KOPT-K1 (cell line): ENCODE measurements around the gene TRPT1.

Source experiments
- H3K27ac ChIP-seq: fragments of 200-600 bp; sonication (generic); 2 replicates; pipeline ENCODE4 v1.5.1; 2016; ENCODE audit warnings: antibody characterized with exemption, mild to moderate bottlenecking, low read depth, low read length; ENCODE audit not compliant: poor library complexity, severe bottlenecking
- H3K36me3 ChIP-seq: fragments of 200-600 bp; sonication (generic); 2 replicates; pipeline ENCODE4 v1.5.1; 2017; ENCODE audit warnings: antibody characterized with exemption, mild to moderate bottlenecking, low read length, moderate library complexity; ENCODE audit not compliant: insufficient read depth
- H3K9me3 ChIP-seq: fragments of 200-600 bp; sonication (generic); 2 replicates; pipeline ENCODE4 v1.5.1; 2017; ENCODE audit warnings: antibody characterized with exemption, low read length, mild to moderate bottlenecking; ENCODE audit not compliant: insufficient read depth, poor library complexity, severe bottlenecking

Gene TRPT1

DNA sequence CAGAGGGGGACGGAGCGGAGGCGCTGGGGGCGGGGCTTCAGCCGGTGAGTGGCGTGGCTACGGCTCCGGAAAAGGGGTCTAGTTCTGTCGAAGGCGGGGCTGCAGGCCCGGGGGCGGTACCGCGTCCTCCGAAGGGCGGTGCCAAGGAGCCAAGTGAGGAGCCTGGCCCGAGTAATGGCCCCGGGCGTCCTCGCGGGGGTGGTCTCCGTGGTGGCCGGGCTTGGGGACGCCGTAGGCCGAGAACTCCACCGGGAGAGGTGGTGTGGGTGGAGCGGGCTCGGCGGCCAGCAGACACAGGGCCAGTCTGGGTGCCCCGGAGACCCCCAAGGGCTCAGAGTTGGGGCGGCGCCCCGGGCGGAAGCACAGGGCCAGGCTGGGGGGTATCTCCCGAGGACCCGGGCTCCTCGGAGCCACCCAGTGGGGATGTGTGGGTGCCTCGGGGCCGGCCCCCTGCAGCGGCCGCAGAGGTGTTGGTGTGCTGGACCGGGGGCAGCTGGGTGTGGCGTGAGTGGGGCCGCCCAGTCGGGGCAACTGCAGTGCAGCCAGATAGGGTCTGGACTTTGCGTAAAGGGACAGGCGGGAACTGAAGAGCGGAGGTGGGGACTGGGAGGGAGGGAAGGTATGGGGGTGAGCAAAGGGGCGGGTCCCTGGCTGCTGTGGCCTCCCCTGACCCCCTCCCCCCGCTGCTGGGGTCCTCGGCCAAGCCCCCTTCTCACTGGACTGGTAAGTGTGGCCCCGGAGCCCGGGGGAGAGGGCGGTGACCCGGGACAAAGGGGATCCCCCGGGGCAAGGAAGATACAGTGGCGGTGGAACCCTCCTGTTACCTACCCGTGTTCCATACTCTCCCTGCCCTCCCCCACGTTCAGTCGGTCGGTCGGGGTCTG lies 15.7 kb upstream of the TRPT1 start:
- Histone ChIP-seq H3K27ac (peak overlapping the region; percentile 91), H3K9me3 (no peaks in the 10 kb centered on the region), H3K36me3 (peaks cover 39% of the 10 kb centered on the region)

DNA sequence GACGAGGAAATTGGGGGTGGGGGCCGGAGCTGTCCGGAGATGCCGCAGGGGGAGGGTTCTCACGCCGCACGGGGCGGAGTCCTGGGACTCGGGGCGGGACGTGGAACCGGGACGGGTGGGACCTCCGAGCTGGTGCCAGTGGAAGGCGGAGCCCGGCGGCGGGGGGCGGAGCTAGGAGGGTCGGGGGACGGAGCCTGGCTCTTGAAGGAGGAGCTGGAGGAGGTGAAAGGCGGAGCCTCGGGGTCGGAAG lies 15.2 kb upstream of the TRPT1 start:
- H3K9me3 ChIP-seq = no peaks in the 10 kb centered on the region
- peaks cover 39% of the 10 kb centered on the region for H3K36me3 ChIP-seq
- peak overlapping the region; percentile 91 for H3K27ac ChIP-seq

DNA sequence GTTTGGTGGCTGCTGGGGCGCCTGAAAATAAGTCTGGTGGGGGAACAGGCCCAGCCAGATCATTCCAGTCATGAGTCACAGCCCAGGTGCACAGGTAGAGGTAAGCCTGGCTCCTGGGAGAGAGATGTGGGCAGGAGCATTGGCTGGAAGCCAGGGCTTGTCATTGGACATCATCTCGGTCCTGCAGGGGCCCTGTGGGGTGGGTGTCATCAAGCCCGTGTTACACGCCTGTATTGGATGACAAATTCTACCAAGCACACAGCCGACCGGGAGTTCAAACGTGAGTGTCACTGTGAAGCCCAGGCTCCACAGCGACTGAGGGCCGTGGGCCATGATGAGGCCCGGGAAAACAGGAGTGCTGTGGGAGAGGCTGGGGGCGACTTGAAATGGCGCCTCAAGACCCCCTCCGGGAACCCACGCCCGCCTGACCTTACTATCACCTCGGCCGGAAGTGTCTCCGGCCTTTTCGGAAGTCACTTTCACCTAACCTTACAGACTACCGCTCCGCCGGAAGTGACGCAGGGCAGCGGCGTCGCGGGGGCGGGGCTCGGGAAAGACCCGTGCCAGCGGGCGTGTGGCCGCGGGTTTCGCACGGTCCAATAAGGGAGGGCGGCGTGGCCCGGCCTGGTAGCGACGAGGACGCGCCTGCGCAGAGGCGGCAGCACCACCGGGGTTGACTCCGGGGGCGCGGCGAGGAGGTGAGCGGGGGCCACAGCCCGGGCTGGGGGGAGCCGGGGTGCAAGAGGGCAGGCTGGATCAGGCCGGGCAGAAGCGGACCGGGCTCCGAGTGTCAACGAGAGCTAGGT lies 14.7 kb upstream of the TRPT1 start, which contains the start of gene FKBP2:
TSS of gene FKBP2 (plus strand) at position 661 of the 806 bp plus-strand sequence. CDS start 1,293 bp downstream, outside the sequence.
- no peaks in the 10 kb centered on the region for H3K9me3 ChIP-seq
- H3K27ac ChIP-seq = peak within 1 kb of the TSS; percentile 91
- H3K36me3 ChIP-seq = peaks cover 39% of the 10 kb centered on the region

DNA sequence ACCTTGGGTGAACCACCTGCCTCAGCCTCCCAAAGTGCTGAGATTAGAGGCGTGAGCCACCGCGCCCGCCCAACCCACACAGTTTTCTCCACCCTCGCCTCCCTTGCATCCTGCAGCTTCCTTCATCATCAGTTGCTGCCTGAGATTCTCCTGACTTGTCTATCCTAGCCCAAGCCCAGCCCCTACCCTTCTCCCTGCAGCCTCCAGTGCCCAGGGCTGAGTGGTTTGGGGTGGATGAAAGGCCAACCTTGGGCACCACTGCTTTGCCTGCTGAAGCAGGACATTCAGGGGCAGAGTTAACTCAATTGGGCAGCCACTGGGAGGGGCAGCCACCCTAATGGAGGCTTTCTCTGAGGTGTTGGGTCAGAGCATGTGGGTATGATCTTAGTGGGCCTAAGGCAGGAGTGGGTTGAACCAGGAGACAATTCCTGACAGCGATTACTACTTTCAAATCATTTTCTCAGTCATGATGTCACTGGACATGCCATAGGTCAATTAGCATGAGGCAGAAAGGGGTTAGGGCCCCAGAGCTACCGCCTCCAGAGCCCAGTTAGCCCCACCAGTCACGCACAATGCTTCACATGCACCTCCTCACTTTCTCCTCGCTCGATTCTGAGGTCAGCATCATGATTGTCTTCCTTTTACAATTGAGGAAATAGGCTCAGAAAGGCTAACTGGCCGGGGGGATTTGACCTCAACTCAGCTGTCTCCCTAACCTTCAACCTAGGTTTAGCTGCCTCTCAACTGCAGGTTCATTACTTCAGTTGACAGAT lies 13.9 kb upstream of the TRPT1 start:
- no peaks in the 10 kb centered on the region for H3K9me3 ChIP-seq
- peak overlapping the region; percentile 91 for H3K27ac ChIP-seq
- H3K36me3 ChIP-seq = peaks cover 39% of the 10 kb centered on the region

DNA sequence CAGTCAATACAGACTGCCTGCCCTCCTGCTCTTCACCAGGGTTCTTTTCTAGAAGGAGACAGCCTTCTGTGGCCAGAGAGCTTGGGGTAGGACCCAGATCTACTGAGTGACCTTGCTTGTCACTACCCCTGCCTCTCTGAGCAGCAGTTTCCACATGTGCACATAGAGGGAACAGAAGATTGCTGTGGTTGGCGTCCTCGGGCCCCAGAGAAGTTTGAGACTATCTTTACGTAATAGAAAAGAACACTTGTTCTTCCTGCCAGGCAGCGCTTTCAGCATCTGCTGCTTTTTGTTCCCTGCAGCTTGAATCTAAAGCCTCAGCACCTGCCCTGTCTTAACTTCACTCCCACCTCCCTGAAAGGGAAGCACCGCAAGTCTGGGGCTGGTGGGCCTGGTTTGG lies 13.0 kb upstream of the TRPT1 start:
- H3K9me3 ChIP-seq = no peaks in the 10 kb centered on the region
- H3K36me3 ChIP-seq = peaks cover 32% of the 10 kb centered on the region
- no peak overlapping the region for H3K27ac ChIP-seq

DNA sequence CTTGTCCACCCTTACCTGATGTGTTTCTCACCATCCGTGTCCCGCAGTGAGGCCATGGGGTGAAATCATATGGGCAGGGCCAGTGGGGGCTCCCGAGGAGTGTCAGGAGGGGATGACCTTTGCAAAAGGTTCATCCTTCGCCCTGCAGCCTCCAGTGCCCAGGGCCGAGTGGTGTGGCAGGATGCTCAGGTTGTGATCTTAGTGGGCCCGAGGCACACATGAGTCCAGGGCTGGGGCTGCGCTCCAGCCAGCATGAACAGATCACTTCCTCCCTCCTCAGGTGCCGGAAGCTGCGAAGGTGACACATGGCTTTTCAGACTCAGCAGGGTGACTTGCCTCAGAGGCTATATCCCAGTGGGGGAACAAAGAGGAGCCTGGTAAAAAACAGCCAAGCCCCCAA lies 12.1 kb upstream of the TRPT1 start:
- Histone ChIP-seq H3K9me3 (no peaks in the 10 kb centered on the region), H3K27ac (no peak overlapping the region), H3K36me3 (peaks cover 23% of the 10 kb centered on the region)

DNA sequence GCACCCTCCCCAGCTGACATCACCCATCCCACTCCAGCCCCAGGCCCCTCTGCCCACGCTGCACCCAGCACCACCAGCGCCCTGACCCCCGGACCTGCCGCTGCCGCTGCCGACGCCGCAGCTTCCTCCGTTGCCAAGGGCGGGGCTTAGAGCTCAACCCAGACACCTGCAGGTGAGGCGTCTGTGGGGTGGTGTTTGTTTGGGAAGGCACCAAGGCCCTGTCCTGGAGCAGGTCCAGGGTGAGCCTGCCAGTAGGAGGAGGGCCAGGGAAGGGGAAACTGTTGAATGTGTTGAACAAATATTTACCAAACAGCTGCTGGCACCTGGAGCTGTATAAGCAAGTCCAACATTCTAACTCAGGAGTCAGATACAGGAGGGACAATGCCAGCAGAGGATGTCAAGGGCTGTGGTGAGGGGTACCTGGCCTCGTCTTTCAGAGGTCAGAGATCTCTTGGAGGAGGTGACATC lies 11.5 kb upstream of the TRPT1 start:
- peaks cover 21% of the 10 kb centered on the region for H3K36me3 ChIP-seq
- no peak overlapping the region for H3K27ac ChIP-seq
- no peaks in the 10 kb centered on the region for H3K9me3 ChIP-seq

DNA sequence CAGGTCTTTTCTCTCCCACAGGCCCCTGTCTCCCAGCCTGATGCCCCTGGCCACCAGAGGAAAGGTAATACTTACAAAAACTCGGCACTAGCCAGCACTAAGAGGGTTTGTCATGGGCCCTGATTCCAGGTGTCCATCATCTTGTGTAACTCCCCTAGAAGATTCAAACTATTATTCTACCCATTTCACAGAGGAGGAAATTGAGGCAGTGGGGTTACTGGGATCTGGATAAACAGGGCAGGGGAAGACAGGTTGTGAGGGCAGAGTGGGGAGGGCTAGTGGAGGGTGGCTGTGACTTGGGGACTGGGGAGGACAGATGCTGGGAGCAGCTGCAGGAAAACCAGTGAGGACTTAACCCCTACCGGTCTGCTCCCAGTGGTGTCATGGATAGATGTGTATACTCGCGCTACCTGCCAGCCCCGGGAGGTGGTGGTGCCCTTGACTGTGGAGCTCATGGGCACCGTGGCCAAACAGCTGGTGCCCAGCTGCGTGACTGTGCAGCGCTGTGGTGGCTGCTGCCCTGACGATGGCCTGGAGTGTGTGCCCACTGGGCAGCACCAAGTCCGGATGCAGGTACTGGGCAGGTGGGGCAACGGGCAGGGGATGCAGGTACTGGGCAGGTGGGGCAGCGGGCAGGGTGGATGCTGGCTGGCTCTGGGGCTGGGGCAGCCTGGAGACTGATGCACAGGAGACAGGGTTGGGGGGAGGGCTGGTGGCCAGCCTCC lies 9.6 kb upstream of the TRPT1 start:
- H3K27ac ChIP-seq = peak overlapping the region; percentile 60
- H3K36me3 ChIP-seq = peaks cover 21% of the 10 kb centered on the region
- no peaks in the 10 kb centered on the region for H3K9me3 ChIP-seq

DNA sequence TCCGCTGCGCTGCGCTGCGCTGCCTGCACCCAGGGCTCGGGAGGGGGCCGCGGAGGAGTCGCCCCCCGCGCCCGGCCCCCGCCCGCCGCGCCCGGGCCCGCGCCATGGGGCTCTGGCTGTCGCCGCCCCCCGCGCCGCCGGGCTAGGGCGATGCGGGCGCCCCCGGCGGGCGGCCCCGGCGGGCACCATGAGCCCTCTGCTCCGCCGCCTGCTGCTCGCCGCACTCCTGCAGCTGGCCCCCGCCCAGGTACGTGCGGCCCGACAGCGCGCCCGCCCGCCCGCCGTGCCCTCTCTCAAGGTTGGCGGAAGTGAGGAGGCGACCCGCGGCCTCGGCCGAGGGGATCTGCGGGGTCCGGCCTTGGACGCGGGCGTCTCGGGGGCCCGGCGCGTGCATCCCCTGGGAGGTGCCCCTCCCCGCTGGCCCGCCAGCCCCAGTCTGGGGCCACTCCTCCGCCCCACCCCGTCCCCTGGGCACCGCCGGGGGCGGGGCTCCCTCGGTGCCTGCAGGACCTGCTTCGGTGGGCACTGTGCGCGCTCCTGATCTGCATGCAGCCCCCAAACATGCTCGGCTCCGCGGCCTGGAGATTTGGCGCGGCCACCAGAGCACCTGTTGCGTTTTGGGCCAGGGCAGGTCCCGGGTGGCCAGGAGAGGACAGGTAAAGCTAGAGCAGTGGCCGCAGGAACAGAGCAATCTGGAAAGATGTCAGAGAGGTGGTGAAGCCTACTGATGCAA lies 8.8 kb upstream of the TRPT1 start:
- H3K9me3 ChIP-seq = no peaks in the 10 kb centered on the region
- peak overlapping the region; percentile 60 for H3K27ac ChIP-seq
- H3K36me3 ChIP-seq = peaks cover 21% of the 10 kb centered on the region

DNA sequence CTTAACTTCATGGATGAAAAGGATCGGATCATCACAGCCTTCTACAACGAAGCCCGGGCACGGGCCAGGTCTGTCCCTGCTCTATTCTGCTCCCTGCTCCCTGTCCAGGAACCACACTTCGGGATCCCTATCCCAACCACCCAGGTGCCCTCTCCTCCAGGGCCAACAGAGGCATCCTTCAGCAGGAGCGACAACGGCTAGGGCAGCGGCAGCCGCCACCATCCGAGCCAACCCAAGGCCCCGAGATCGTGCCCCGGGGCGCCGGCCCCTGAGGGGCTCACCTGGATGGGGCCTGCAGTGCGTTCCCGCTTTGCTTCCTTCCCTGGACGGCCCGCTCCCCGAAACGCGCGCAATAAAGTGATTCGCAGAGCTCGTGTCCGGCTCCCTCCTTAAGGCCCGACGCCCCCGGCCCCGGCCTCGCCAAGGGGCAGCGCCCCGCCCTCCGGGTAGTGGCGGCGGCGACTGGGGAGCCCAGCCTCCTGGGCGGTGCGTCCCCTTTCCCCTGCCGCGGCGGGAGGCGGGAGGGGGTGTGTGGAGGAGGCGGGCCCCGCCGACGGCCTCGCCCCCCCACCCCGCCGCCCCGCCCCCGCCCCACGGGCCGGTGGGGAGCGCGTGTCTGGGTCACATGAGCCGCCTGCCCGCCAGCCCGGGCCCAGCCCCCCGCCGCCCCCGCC lies 8.1 kb upstream of the TRPT1 start, which contains the start of gene VEGFB:
TSS of gene VEGFB (plus strand) at position 672 of the 674 bp plus-strand sequence. CDS start 250 bp downstream, outside the sequence.
- peaks cover 23% of the 10 kb centered on the region for H3K36me3 ChIP-seq
- no peaks in the 10 kb centered on the region for H3K9me3 ChIP-seq
- H3K27ac ChIP-seq = peak within 1 kb of the TSS; percentile 60

DNA sequence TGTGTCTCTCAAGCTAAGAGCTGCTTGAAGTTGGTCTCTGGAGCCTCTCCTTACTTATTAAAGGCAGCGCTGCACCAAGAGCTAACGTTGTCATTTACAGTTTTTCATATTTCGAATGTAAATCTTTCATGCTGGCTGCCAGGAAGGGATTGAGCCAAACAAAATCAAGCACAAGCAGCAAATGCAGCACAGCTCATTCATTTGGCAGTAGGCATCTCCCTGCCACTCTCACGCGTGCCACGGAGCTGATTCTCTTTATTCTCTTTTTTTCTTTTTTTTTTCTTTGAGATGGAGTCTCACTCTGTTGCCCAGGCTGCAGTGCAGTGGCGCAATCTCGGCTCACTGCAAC lies 7.0 kb upstream of the TRPT1 start:
- H3K9me3 ChIP-seq = no peaks in the 10 kb centered on the region
- peaks cover 13% of the 10 kb centered on the region; the same call in 1 of the 2 replicates for H3K36me3 ChIP-seq
- H3K27ac ChIP-seq = no peak overlapping the region

DNA sequence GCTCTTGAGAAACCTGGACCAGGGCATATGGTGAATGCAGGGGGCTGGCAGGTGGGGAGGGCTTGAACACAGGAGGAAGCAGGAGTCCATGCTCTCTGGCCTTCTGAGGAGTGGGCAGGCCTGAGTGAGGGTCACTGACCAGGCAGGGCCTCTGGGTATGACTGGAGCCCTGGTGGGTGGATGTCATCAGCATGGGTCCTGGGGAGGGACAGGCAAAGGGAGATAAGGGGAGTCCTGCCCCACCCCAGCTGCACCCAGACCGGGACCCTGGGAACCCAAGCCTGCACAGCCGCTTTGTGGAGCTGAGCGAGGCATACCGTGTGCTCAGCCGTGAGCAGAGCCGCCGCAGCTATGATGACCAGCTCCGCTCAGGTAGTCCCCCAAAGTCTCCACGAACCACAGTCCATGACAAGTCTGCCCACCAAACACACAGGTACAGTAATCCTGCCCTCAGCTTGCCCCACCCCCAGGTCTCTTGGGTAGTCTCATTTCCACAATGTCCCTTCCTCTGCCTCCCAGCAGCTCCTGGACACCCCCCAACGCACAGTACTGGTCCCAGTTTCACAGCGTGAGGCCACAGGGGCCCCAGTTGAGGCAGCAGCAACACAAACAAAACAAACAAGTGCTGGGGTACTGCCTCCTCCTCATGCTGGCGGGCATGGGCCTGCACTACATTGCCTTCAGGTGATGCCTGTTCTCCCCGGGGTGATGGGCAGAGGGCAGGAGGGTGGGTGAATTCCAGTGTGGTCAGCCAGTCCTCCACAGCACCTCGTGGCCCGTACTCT lies 6.4 kb upstream of the TRPT1 start:
- H3K36me3 ChIP-seq = peaks cover 7% of the 10 kb centered on the region; the same call in 1 of the 2 replicates

DNA sequence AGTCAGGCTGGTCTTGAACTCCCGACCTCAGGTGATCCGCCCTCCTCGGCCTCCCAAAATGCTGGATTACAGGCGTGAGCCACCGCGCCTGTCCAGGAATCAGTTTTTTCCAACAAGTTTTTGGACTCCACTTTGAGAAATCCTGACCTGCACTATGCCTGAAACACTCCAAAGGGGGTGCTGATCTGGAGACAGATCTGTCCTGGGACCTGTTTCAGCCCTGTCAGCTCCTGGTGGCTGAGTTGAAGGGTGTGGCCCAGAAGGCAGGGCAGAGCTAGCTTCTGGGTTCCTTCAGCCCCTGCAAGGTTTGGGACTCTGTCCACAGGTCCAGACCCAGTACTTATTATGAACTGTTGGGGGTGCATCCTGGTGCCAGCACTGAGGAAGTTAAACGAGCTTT lies 5.6 kb upstream of the TRPT1 start:
- Histone ChIP-seq H3K9me3 (no peaks in the 10 kb centered on the region), H3K36me3 (peaks cover 3% of the 10 kb centered on the region; the same call in 1 of the 2 replicates), H3K27ac (no peak overlapping the region)

More for the DNA sequence above, 6.4 kb upstream of the TRPT1 start:
- Histone ChIP-seq H3K27ac (no peak overlapping the region), H3K9me3 (no peaks in the 10 kb centered on the region)
